GM18498 (cell line): ENCODE measurements around the gene EGFR.

Source experiments
- ATAC-seq: cut with Tn5 transposase; IDR thresholded peaks from one replicate; pipeline ENCODE4 v1.9.1; 2021; ENCODE audit warnings: mild to moderate bottlenecking, moderate library complexity; ENCODE audit not compliant: unreplicated experiment

Gene EGFR

GRCh38 chr7:55121249-55121648, 102.4 kb downstream of the EGFR start:
- no peak for ATAC-seq

- no peak for ATAC-seq
These were observed 103.4 kb downstream of the EGFR start for GRCh38 chr7:55122263-55122662.

GRCh38 chr7:55124989-55125875, 106.4 kb downstream of the EGFR start:
- no peak for ATAC-seq

GRCh38 chr7:55127135-55127551, 108.3 kb downstream of the EGFR start:
- ATAC-seq, result no peak

- no peak for ATAC-seq
These were observed 108.8 kb downstream of the EGFR start for GRCh38 chr7:55127622-55128081.

- ATAC-seq, result no peak
These were observed 110.0 kb downstream of the EGFR start for GRCh38 chr7:55128693-55129394.

- ATAC-seq, result no peak
These were observed 111.0 kb downstream of the EGFR start for GRCh38 chr7:55129541-55130394.

GRCh38 chr7:55130395-55131141, 111.8 kb downstream of the EGFR start:
- ATAC-seq, result no peak

- no peak for ATAC-seq
These were observed 112.5 kb downstream of the EGFR start for GRCh38 chr7:55131142-55131929.

- ATAC-seq, result no peak
These were observed 113.7 kb downstream of the EGFR start for GRCh38 chr7:55132550-55132889.

- ATAC-seq, result no peak
These were observed 114.2 kb downstream of the EGFR start for GRCh38 chr7:55132890-55133551.

GRCh38 chr7:55133630-55134358, 115.0 kb downstream of the EGFR start:
- ATAC-seq, result no peak

GRCh38 chr7:55134359-55134725, 115.5 kb downstream of the EGFR start:
- no peak for ATAC-seq

GRCh38 chr7:55134786-55135185, 116.0 kb downstream of the EGFR start:
- ATAC-seq, result no peak

- no peak for ATAC-seq
These were observed 116.6 kb downstream of the EGFR start for GRCh38 chr7:55135462-55135861.

GRCh38 chr7:55138663-55139062, 119.8 kb downstream of the EGFR start:
- no peak for ATAC-seq

- ATAC-seq, result peak; percentile 95
These were observed 121.6 kb downstream of the EGFR start for GRCh38 chr7:55140221-55140940.

GRCh38 chr7:55140941-55141278, 122.1 kb downstream of the EGFR start:
- ATAC-seq, result peak; percentile 36
